C4-2B (cell line): ENCODE results near the gene SPATS2L.

ENCODE experiments used
- ZFX ChIP-seq: fragments of 450-650 bp; IDR thresholded peaks from 2 replicates; pipeline ENCODE4 v1.6.1; 2017
- TF ChIP-seq, protein P1 (sequence below): fragments of 450-650 bp; conservative IDR thresholded peaks from 2 replicates; pipeline ENCODE4 v1.5.1; 2017; ENCODE audit warnings: mild to moderate bottlenecking

GRCh38 chr2:200425026-200425821, 118.7 kb downstream of the SPATS2L start:
- TF ChIP-seq, protein P1, sequence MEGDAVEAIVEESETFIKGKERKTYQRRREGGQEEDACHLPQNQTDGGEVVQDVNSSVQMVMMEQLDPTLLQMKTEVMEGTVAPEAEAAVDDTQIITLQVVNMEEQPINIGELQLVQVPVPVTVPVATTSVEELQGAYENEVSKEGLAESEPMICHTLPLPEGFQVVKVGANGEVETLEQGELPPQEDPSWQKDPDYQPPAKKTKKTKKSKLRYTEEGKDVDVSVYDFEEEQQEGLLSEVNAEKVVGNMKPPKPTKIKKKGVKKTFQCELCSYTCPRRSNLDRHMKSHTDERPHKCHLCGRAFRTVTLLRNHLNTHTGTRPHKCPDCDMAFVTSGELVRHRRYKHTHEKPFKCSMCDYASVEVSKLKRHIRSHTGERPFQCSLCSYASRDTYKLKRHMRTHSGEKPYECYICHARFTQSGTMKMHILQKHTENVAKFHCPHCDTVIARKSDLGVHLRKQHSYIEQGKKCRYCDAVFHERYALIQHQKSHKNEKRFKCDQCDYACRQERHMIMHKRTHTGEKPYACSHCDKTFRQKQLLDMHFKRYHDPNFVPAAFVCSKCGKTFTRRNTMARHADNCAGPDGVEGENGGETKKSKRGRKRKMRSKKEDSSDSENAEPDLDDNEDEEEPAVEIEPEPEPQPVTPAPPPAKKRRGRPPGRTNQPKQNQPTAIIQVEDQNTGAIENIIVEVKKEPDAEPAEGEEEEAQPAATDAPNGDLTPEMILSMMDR = no peak
- TF ChIP-seq ZFX = no peak
